ENCODE measurements around the gene SFTPB. TPM values are rescaled to one million over a fixed set of nuclear protein-coding genes. Genes with fewer than 3 reads are reported as not detected.

The SFTPB gene
- total RNA-seq, 1 donor from 2014 or later, result not detected

- DNase-seq, result no peak
- Mint-ChIP-seq H3K36me3 (ENCODE audit: unreplicated experiment) (no peaks in the 10 kb centered on the region), H3K4me3 (ENCODE audit: unreplicated experiment) (no peak overlapping the region), H3K4me1 (ENCODE audit: low read depth, unreplicated experiment) (no peaks in the 10 kb centered on the region), H3K9me3 (ENCODE audit: unreplicated experiment) (no peaks in the 10 kb centered on the region), H3K27ac (ENCODE audit: unreplicated experiment) (no peak overlapping the region), H3K27me3 (ENCODE audit: unreplicated experiment) (no peaks in the 10 kb centered on the region)
- no peak for TF ChIP-seq CTCF (IDR thresholded peaks at IDR 0.05; ENCODE audit: partially characterized antibody, unreplicated experiment)
Measured at GRCh38 chr2:85635636-85636035, 32.4 kb downstream of the SFTPB start.

DNA sequence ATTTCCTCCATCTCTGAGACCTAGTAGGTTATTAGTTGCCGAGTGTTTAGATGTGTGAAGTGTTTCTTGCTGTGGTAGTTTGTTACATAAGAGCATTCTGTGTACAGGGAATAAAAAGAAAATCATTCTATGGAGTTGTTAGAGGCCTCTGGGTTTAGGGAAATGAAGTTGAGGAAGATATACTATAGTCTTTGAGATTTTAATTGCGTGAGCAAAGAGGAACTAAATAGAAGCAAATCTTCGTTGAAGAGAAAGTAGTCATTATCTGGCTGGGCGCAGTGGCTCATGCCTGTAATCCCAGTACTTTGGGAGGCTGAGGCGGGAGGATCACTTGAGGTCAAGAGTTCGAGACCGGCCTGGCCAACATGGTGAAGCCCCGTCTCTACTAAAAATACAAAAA, 33.0 kb downstream of the SFTPB start:
- no peaks in the 10 kb centered on the region for H3K4me1 Mint-ChIP-seq (ENCODE audit: low read depth, unreplicated experiment)
- TF ChIP-seq CTCF (IDR thresholded peaks at IDR 0.05; ENCODE audit: partially characterized antibody, unreplicated experiment), result no peak
- DNase-seq, result no peak
- no peaks in the 10 kb centered on the region for H3K9me3 Mint-ChIP-seq (ENCODE audit: unreplicated experiment)
- H3K27ac Mint-ChIP-seq (ENCODE audit: unreplicated experiment), result no peak overlapping the region
- H3K36me3 Mint-ChIP-seq (ENCODE audit: unreplicated experiment), result no peaks in the 10 kb centered on the region
- no peak overlapping the region for H3K4me3 Mint-ChIP-seq (ENCODE audit: unreplicated experiment)
- H3K27me3 Mint-ChIP-seq (ENCODE audit: unreplicated experiment), result no peaks in the 10 kb centered on the region

- no peaks in the 10 kb centered on the region for H3K4me1 Mint-ChIP-seq (ENCODE audit: low read depth, unreplicated experiment)
- no peak for TF ChIP-seq CTCF (IDR thresholded peaks at IDR 0.05; ENCODE audit: partially characterized antibody, unreplicated experiment)
- no peak overlapping the region for H3K27ac Mint-ChIP-seq (ENCODE audit: unreplicated experiment)
- DNase-seq, result no peak
- no peak overlapping the region for H3K4me3 Mint-ChIP-seq (ENCODE audit: unreplicated experiment)
- no peaks in the 10 kb centered on the region for H3K9me3 Mint-ChIP-seq (ENCODE audit: unreplicated experiment)
- H3K27me3 Mint-ChIP-seq (ENCODE audit: unreplicated experiment), result no peaks in the 10 kb centered on the region
- no peaks in the 10 kb centered on the region for H3K36me3 Mint-ChIP-seq (ENCODE audit: unreplicated experiment)
Measured at GRCh38 chr2:85631316-85631715, 36.7 kb downstream of the SFTPB start.

DNA sequence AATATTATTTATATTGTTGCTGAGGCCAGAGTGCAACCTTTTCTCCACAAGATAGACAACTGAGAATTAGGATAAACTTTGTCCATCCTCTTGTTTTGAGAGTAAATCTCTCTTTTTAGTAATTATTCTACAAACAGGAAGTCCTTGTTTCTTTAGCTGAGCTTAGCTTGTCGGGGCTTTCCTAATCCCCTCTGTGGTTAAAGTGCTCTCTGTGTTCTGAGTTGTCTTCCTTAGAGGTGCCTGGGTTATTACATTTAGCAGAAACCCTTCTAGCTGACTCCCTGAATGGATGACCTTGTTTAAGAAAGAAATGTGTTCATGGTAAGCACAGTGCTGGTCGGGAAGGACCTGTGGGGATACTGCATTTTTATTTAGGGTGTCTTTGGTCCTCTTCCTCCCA, 39.3 kb downstream of the SFTPB start:
- H3K27me3 Mint-ChIP-seq (ENCODE audit: unreplicated experiment), result peaks cover 2% of the 10 kb centered on the region

DNA sequence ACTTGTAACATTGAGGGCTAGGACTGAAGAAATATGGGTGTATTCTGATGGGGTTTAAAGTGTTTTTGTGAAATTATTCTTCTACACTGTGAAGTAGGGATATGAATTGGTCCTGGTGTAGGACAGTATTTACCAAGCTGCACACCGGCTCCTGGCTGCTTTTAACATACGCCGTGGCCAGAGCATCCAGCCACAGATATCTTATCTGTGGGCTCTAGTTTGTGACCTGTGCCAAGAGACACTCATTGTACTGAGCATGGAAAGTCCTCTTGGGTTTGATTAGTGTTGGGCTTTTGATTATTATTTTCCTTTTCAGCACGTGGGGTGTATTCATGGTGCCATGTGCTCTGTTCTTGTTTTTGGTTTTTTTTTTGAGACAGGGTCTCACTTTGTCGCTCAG, 44.0 kb downstream of the SFTPB start:
- DNase-seq, result no peak
- H3K4me3 Mint-ChIP-seq (ENCODE audit: unreplicated experiment), result no peak overlapping the region
- H3K27ac Mint-ChIP-seq (ENCODE audit: unreplicated experiment), result no peak overlapping the region
- peaks cover 3% of the 10 kb centered on the region for H3K27me3 Mint-ChIP-seq (ENCODE audit: unreplicated experiment)
- H3K4me1 Mint-ChIP-seq (ENCODE audit: low read depth, unreplicated experiment), result peaks cover under 1% of the 10 kb centered on the region
- no peak for TF ChIP-seq CTCF (IDR thresholded peaks at IDR 0.05; ENCODE audit: partially characterized antibody, unreplicated experiment)
- no peaks in the 10 kb centered on the region for H3K9me3 Mint-ChIP-seq (ENCODE audit: unreplicated experiment)
- H3K36me3 Mint-ChIP-seq (ENCODE audit: unreplicated experiment), result no peaks in the 10 kb centered on the region

More for the DNA sequence above, 39.3 kb downstream of the SFTPB start:
- DNase-seq, result no peak
- no peak overlapping the region for H3K27ac Mint-ChIP-seq (ENCODE audit: unreplicated experiment)
- no peaks in the 10 kb centered on the region for H3K9me3 Mint-ChIP-seq (ENCODE audit: unreplicated experiment)
- no peak overlapping the region for H3K4me3 Mint-ChIP-seq (ENCODE audit: unreplicated experiment)
- no peak for TF ChIP-seq CTCF (IDR thresholded peaks at IDR 0.05; ENCODE audit: partially characterized antibody, unreplicated experiment)
- H3K4me1 Mint-ChIP-seq (ENCODE audit: low read depth, unreplicated experiment), result no peaks in the 10 kb centered on the region
- no peaks in the 10 kb centered on the region for H3K36me3 Mint-ChIP-seq (ENCODE audit: unreplicated experiment)

All from glutamatergic neuron (in vitro differentiated cells).